WTC11 (cell line): ENCODE results near the gene MID1. TPM values are rescaled to one million over a fixed set of nuclear protein-coding genes. Genes with fewer than 3 reads are reported as not detected.
A peak's percentile ranks its signal among the peaks of the same experiment; 100 is the strongest.

Experiments
- ATAC-seq: fragments of 200-7000 bp; cut with Tn5 transposase; 2 replicates; pipeline ENCODE4 v1.10.0; 2021; ENCODE audit warnings: mild to moderate bottlenecking, moderate library complexity
- CTCF ChIA-PET: fragments of 300-600 bp; sonication (Branson Sonifier 250); formaldehyde crosslinking; loops from one replicate; lab custom pipeline; 2021; ENCODE audit warnings: antibody characterized with exemption; lab: Charles Lee
- POLR2A ChIA-PET: fragments of 350-600 bp; sonication (Branson Sonifier 250); formaldehyde crosslinking; loops from one replicate; lab custom pipeline; 2021; ENCODE audit warnings: antibody characterized with exemption; lab: Charles Lee
- DNase-seq: peaks from one replicate; pipeline ENCODE4 v3.0.0; 2021; ENCODE audit warnings: low spot score
- H3K27ac Mint-ChIP-seq: 2 replicates; pipeline ENCODE4 v1.8.0; 2021; ENCODE audit warnings: mixed read lengths
- H3K27me3 Mint-ChIP-seq: 2 replicates; pipeline ENCODE4 v1.8.0; 2021; ENCODE audit warnings: low read depth, mild to moderate bottlenecking, moderate library complexity, mixed read lengths
- H3K36me3 Mint-ChIP-seq: 2 replicates; pipeline ENCODE4 v1.8.0; 2021; ENCODE audit warnings: mixed read lengths
- H3K4me1 Mint-ChIP-seq: 2 replicates; pipeline ENCODE4 v1.8.0; 2022; ENCODE audit warnings: mixed read lengths
- H3K4me3 Mint-ChIP-seq: 2 replicates; pipeline ENCODE4 v1.8.0; 2021; ENCODE audit warnings: mild to moderate bottlenecking, moderate library complexity, mixed read lengths
- H3K9me3 Mint-ChIP-seq: 2 replicates; pipeline ENCODE4 v1.8.0; 2021; ENCODE audit warnings: mixed read lengths
- GRHL2 ChIP-seq: fragments of 250-450 bp; sonication (Bioruptor Pico); IDR thresholded peaks from 2 replicates; pipeline ENCODE4 v1.8.0; 2022; ENCODE audit warnings: mild to moderate bottlenecking, moderate library complexity; ENCODE audit not compliant: insufficient replicate concordance, severe bottlenecking
- NFATC4 ChIP-seq: fragments of 250-450 bp; sonication (Bioruptor Pico); IDR thresholded peaks from 2 replicates; pipeline ENCODE4 v1.9.0; 2021; ENCODE audit warnings: mild to moderate bottlenecking
- NR3C1 ChIP-seq: sonication (generic); formaldehyde crosslinking; conservative IDR thresholded peaks from 2 replicates; pipeline ENCODE4 v1.8.1; 2023; ENCODE audit warnings: low read depth, mild to moderate bottlenecking, missing genetic modification reagents
- SMAD3 ChIP-seq: sonication (generic); formaldehyde crosslinking; IDR thresholded peaks from 2 replicates; pipeline ENCODE4 v1.8.0; 2022; ENCODE audit warnings: missing genetic modification reagents, mild to moderate bottlenecking, borderline replicate concordance
- SOX15 ChIP-seq: fragments of 250-450 bp; sonication (Bioruptor Pico); IDR thresholded peaks from 2 replicates; pipeline ENCODE4 v1.9.0; 2021; ENCODE audit warnings: mild to moderate bottlenecking
- ZBTB21 ChIP-seq: sonication (generic); formaldehyde crosslinking; IDR thresholded peaks from 2 replicates; pipeline ENCODE4 v1.8.1; 2023; ENCODE audit warnings: mild to moderate bottlenecking, missing genetic modification reagents, borderline replicate concordance
- ZNF232 ChIP-seq: sonication (generic); formaldehyde crosslinking; IDR thresholded peaks from 2 replicates; pipeline ENCODE4 v1.8.0; 2022; ENCODE audit warnings: mild to moderate bottlenecking, missing genetic modification reagents
- ZNF317 ChIP-seq: sonication (generic); formaldehyde crosslinking; IDR thresholded peaks from 2 replicates; pipeline ENCODE4 v1.8.1; 2023; ENCODE audit warnings: low read depth, mild to moderate bottlenecking, moderate library complexity, missing genetic modification reagents, borderline replicate concordance
- ZNF423 ChIP-seq: fragments of 250-450 bp; sonication (Bioruptor Pico); IDR thresholded peaks from 2 replicates; pipeline ENCODE4 v2.1.2; 2022; ENCODE audit warnings: mild to moderate bottlenecking, moderate library complexity
- total RNA-seq: library from RNA; stranded (reverse); gene quantifications from 3 replicates; pipeline ENCODE4 v1.2.3, GENCODE V29; 2021
- TF ChIP-seq, protein P1 (sequence below): sonication (generic); formaldehyde crosslinking; IDR thresholded peaks from 2 replicates; pipeline ENCODE4 v1.8.0; 2022; ENCODE audit warnings: missing genetic modification reagents
- TF ChIP-seq, protein P2 (sequence below): sonication (generic); formaldehyde crosslinking; IDR thresholded peaks from 2 replicates; pipeline ENCODE4 v1.8.1; 2022; ENCODE audit warnings: mild to moderate bottlenecking, moderate library complexity, missing genetic modification reagents
- TF ChIP-seq, protein P3 (sequence below): fragments of 250-450 bp; sonication (Bioruptor Pico); IDR thresholded peaks from 2 replicates; pipeline ENCODE4 v1.9.0; 2021; ENCODE audit warnings: moderate library complexity, mild to moderate bottlenecking, inconsistent platforms, borderline replicate concordance
- TF ChIP-seq, protein P4 (sequence below): fragments of 250-450 bp; sonication (Bioruptor Pico); IDR thresholded peaks from 2 replicates; pipeline ENCODE4 v2.1.2; 2022; ENCODE audit warnings: mild to moderate bottlenecking, moderate library complexity
- TF ChIP-seq, protein P5 (sequence below): fragments of 200-600 bp; IDR thresholded peaks from 2 replicates; pipeline ENCODE4 v1.8.0; 2022; ENCODE audit warnings: antibody characterized with exemption
- TF ChIP-seq, protein P6 (sequence below): sonication (generic); formaldehyde crosslinking; IDR thresholded peaks from 2 replicates; pipeline ENCODE4 v1.8.1; 2022; ENCODE audit warnings: low read depth, missing genetic modification reagents, borderline replicate concordance
- TF ChIP-seq, protein P7 (sequence below): sonication (generic); formaldehyde crosslinking; IDR thresholded peaks from 2 replicates; pipeline ENCODE4 v1.8.1; 2023; ENCODE audit warnings: mild to moderate bottlenecking, missing genetic modification reagents

The MID1 gene
- total RNA-seq, 1 experiment from 2014 or later: 52.2 TPM

DNA sequence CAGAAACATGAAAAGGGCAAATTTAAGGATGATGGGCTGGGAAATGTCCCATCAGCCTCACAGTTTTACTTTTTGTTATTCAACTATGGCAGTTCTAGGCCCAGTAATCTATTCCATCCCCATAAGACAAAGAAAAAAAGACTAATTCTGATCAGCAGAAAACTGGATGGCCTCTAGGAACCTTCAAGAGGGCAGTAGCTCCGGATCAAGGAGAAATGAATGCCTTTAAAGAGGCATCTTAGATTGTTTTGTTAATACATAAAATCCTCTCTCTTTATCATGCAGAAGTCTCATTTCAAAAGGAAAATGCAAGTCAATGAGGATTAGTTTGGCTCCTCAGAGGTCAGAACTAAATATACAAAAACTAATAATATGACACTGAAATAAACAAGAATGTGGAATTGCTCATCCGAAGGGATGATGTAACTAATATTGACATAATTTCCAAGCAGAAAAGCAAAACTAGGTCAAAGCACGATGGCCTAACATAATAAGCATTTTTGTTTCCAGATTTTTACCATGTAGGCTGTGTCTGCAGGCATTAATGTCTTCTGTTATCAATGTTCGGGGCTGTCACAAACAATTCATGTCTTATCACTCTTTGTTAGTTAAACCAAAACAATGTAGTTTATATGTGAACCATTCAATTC is 8.8 kb downstream of the MID1 start (continued):
- TF ChIP-seq, protein P1, sequence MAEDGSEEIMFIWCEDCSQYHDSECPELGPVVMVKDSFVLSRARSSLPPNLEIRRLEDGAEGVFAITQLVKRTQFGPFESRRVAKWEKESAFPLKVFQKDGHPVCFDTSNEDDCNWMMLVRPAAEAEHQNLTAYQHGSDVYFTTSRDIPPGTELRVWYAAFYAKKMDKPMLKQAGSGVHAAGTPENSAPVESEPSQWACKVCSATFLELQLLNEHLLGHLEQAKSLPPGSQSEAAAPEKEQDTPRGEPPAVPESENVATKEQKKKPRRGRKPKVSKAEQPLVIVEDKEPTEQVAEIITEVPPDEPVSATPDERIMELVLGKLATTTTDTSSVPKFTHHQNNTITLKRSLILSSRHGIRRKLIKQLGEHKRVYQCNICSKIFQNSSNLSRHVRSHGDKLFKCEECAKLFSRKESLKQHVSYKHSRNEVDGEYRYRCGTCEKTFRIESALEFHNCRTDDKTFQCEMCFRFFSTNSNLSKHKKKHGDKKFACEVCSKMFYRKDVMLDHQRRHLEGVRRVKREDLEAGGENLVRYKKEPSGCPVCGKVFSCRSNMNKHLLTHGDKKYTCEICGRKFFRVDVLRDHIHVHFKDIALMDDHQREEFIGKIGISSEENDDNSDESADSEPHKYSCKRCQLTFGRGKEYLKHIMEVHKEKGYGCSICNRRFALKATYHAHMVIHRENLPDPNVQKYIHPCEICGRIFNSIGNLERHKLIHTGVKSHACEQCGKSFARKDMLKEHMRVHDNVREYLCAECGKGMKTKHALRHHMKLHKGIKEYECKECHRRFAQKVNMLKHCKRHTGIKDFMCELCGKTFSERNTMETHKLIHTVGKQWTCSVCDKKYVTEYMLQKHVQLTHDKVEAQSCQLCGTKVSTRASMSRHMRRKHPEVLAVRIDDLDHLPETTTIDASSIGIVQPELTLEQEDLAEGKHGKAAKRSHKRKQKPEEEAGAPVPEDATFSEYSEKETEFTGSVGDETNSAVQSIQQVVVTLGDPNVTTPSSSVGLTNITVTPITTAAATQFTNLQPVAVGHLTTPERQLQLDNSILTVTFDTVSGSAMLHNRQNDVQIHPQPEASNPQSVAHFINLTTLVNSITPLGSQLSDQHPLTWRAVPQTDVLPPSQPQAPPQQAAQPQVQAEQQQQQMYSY (CRISPR knock-in tag): no peak
- no peak for TF ChIP-seq ZBTB21 (CRISPR knock-in tag)
- TF ChIP-seq, protein P2, sequence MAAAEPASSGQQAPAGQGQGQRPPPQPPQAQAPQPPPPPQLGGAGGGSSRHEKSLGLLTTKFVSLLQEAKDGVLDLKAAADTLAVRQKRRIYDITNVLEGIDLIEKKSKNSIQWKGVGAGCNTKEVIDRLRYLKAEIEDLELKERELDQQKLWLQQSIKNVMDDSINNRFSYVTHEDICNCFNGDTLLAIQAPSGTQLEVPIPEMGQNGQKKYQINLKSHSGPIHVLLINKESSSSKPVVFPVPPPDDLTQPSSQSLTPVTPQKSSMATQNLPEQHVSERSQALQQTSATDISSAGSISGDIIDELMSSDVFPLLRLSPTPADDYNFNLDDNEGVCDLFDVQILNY: no peak
- TF ChIP-seq ZNF317 (CRISPR knock-in tag): no peak
- TF ChIP-seq SMAD3 (CRISPR knock-in tag): no peak
- no peak for TF ChIP-seq NR3C1 (CRISPR knock-in tag)
- TF ChIP-seq ZNF423 (CRISPR knock-in tag): no peak
- TF ChIP-seq, protein P3, sequence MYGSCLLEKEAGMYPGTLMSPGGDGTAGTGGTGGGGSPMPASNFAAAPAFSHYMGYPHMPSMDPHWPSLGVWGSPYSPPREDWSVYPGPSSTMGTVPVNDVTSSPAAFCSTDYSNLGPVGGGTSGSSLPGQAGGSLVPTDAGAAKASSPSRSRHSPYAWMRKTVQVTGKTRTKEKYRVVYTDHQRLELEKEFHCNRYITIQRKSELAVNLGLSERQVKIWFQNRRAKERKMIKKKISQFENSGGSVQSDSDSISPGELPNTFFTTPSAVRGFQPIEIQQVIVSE (CRISPR knock-in tag): no peak
- TF ChIP-seq NFATC4: no peak
- TF ChIP-seq, protein P4, sequence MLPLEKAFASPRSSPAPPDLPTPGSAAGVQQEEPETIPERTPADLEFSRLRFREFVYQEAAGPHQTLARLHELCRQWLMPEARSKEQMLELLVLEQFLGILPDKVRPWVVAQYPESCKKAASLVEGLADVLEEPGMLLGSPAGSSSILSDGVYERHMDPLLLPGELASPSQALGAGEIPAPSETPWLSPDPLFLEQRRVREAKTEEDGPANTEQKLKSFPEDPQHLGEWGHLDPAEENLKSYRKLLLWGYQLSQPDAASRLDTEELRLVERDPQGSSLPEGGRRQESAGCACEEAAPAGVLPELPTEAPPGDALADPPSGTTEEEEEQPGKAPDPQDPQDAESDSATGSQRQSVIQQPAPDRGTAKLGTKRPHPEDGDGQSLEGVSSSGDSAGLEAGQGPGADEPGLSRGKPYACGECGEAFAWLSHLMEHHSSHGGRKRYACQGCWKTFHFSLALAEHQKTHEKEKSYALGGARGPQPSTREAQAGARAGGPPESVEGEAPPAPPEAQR (CRISPR knock-in tag): no peak
- TF ChIP-seq ZNF232 (CRISPR knock-in tag): no peak
- TF ChIP-seq, all 79 proteins: peak for 0

DNA sequence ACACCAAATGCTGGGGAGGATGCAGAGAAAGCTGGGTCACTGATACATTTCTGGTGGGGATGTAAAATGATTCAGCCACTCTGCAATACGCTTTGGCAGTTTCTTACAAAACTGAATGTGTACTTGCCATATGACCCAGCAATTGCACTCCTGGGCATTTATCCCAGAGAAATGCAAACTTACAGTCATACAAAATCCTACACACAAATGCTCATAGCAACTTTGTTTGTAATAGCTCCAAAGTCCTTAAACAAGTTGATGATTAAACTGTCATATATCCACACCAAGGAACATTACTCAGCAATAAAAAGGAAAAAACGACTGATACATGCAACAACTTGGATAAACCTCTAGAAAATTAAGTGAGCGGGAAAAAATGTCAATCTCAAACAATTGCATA is 12.3 kb downstream of the MID1 start:
- Mint-ChIP-seq H3K9me3 (no peaks in the 10 kb centered on the region), H3K4me3 (no peak overlapping the region), H3K27ac (peak overlapping the region; percentile 65), H3K4me1 (peaks cover 80% of the 10 kb centered on the region), H3K36me3 (no peaks in the 10 kb centered on the region), H3K27me3 (no peaks in the 10 kb centered on the region)
- no peak for ATAC-seq
- ChIA-PET POLR2A (no interaction called here), CTCF (no interaction called here)
- DNase-seq: no peak
- TF ChIP-seq, protein P5, sequence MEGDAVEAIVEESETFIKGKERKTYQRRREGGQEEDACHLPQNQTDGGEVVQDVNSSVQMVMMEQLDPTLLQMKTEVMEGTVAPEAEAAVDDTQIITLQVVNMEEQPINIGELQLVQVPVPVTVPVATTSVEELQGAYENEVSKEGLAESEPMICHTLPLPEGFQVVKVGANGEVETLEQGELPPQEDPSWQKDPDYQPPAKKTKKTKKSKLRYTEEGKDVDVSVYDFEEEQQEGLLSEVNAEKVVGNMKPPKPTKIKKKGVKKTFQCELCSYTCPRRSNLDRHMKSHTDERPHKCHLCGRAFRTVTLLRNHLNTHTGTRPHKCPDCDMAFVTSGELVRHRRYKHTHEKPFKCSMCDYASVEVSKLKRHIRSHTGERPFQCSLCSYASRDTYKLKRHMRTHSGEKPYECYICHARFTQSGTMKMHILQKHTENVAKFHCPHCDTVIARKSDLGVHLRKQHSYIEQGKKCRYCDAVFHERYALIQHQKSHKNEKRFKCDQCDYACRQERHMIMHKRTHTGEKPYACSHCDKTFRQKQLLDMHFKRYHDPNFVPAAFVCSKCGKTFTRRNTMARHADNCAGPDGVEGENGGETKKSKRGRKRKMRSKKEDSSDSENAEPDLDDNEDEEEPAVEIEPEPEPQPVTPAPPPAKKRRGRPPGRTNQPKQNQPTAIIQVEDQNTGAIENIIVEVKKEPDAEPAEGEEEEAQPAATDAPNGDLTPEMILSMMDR: no peak
- no peak for TF ChIP-seq GRHL2
- TF ChIP-seq, protein P6, sequence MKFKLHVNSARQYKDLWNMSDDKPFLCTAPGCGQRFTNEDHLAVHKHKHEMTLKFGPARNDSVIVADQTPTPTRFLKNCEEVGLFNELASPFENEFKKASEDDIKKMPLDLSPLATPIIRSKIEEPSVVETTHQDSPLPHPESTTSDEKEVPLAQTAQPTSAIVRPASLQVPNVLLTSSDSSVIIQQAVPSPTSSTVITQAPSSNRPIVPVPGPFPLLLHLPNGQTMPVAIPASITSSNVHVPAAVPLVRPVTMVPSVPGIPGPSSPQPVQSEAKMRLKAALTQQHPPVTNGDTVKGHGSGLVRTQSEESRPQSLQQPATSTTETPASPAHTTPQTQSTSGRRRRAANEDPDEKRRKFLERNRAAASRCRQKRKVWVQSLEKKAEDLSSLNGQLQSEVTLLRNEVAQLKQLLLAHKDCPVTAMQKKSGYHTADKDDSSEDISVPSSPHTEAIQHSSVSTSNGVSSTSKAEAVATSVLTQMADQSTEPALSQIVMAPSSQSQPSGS: no peak
- TF ChIP-seq SOX15: no peak
- TF ChIP-seq, protein P2: no peak
- TF ChIP-seq ZNF232 (CRISPR knock-in tag): no peak
- TF ChIP-seq, protein P1 (CRISPR knock-in tag): no peak
- TF ChIP-seq, protein P7, sequence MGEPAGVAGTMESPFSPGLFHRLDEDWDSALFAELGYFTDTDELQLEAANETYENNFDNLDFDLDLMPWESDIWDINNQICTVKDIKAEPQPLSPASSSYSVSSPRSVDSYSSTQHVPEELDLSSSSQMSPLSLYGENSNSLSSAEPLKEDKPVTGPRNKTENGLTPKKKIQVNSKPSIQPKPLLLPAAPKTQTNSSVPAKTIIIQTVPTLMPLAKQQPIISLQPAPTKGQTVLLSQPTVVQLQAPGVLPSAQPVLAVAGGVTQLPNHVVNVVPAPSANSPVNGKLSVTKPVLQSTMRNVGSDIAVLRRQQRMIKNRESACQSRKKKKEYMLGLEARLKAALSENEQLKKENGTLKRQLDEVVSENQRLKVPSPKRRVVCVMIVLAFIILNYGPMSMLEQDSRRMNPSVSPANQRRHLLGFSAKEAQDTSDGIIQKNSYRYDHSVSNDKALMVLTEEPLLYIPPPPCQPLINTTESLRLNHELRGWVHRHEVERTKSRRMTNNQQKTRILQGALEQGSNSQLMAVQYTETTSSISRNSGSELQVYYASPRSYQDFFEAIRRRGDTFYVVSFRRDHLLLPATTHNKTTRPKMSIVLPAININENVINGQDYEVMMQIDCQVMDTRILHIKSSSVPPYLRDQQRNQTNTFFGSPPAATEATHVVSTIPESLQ: no peak
